Hepatocyte (in vitro differentiated cells): ENCODE data around the gene QSOX2. TPM values are rescaled to one million over a fixed set of nuclear protein-coding genes. Genes with fewer than 3 reads are reported as not detected.

Experiments used
- DNase-seq: peaks from one replicate; pipeline ENCODE4 v3.0.0-alpha.2; 2016; ENCODE audit warnings: low spot score
- H2AFZ ChIP-seq: fragments of 200-600 bp; sonication (generic); 2 replicates; pipeline ENCODE4 v1.6.0; 2016; ENCODE audit warnings: antibody characterized with exemption, mild to moderate bottlenecking
- H3K27ac ChIP-seq: fragments of 200-600 bp; sonication (generic); 2 replicates; pipeline ENCODE4 v1.5.1; 2016; ENCODE audit warnings: mild to moderate bottlenecking
- H3K27me3 ChIP-seq: fragments of 200-600 bp; sonication (generic); 2 replicates; pipeline ENCODE4 v1.6.1; 2016
- H3K36me3 ChIP-seq: fragments of 200-600 bp; sonication (generic); replicated peaks from 2 replicates; pipeline ENCODE4 v1.5.1; 2016; ENCODE audit warnings: low read depth; ENCODE audit not compliant: insufficient read depth
- H3K4me1 ChIP-seq: fragments of 200-600 bp; sonication (generic); 2 replicates; pipeline ENCODE4 v1.5.1; 2016; ENCODE audit warnings: mild to moderate bottlenecking, moderate library complexity; ENCODE audit not compliant: insufficient read depth
- H3K4me2 ChIP-seq: fragments of 200-600 bp; sonication (generic); 2 replicates; pipeline ENCODE4 v1.6.0; 2016
- H3K4me3 ChIP-seq: fragments of 200-600 bp; sonication (generic); 2 replicates; pipeline ENCODE4 v1.5.1; 2016; ENCODE audit warnings: mild to moderate bottlenecking
- H3K79me2 ChIP-seq: fragments of 200-600 bp; sonication (generic); 2 replicates; pipeline ENCODE4 v1.6.0; 2017; ENCODE audit warnings: mild to moderate bottlenecking
- H3K9me2 ChIP-seq: fragments of 200-600 bp; sonication (generic); replicated peaks from 2 replicates; pipeline ENCODE4 v1.6.0; 2017; ENCODE audit warnings: mild to moderate bottlenecking; ENCODE audit not compliant: insufficient read depth
- H3K9me3 ChIP-seq: fragments of 200-600 bp; sonication (generic); 2 replicates; pipeline ENCODE4 v1.5.1; 2016; ENCODE audit warnings: low read depth, mild to moderate bottlenecking
- H4K20me1 ChIP-seq: fragments of 200-600 bp; sonication (generic); 2 replicates; pipeline ENCODE4 v1.6.0; 2016; ENCODE audit warnings: mild to moderate bottlenecking; ENCODE audit not compliant: insufficient read depth, poor library complexity, severe bottlenecking
- CTCF ChIP-seq: fragments of 200-600 bp; sonication (generic); IDR thresholded peaks from 2 replicates; pipeline ENCODE4 v1.5.1; 2016; ENCODE audit warnings: antibody characterized with exemption, mild to moderate bottlenecking; ENCODE audit not compliant: poor library complexity
- EZH2 ChIP-seq: fragments of 200-600 bp; sonication (generic); IDR thresholded peaks from 2 replicates; pipeline ENCODE4 v1.6.1; 2016; ENCODE audit warnings: antibody characterized with exemption, mild to moderate bottlenecking, borderline replicate concordance
- EZH2phosphoT487 ChIP-seq: fragments of 200-600 bp; sonication (generic); IDR thresholded peaks from one replicate; pipeline ENCODE4 v1.6.1; 2018; ENCODE audit warnings: antibody characterized with exemption, mild to moderate bottlenecking, low read depth, moderate library complexity; ENCODE audit not compliant: unreplicated experiment, severe bottlenecking
- WGBS: methylation state at CpG from one replicate; pipeline ENCODE4 v1.1.6; 2016; ENCODE audit warnings: low lambda C conversion rate; ENCODE audit errors: missing lambda C conversion rate; 5-methylcytosine and 5-hydroxymethylcytosine counted together
- polyA plus RNA-seq: library from polyadenylated mRNA; unstranded; fragments of >200 nt; fragmentation: Nextera tagmentation; extraction: Ambion mirVana; gene quantifications from 2 replicates; pipeline ENCODE4 v1.2.1, GENCODE V29; 2016
- total RNA-seq: library from RNA; depleted of rRNA; stranded (reverse); fragments of >200 nt; gene quantifications from 2 replicates; pipeline ENCODE4 v1.2.3, GENCODE V29; 2014

The QSOX2 gene
- total and polyA plus RNA-seq, 2 experiments from 2014 or later = 3.3 to 11.0 TPM

DNA sequence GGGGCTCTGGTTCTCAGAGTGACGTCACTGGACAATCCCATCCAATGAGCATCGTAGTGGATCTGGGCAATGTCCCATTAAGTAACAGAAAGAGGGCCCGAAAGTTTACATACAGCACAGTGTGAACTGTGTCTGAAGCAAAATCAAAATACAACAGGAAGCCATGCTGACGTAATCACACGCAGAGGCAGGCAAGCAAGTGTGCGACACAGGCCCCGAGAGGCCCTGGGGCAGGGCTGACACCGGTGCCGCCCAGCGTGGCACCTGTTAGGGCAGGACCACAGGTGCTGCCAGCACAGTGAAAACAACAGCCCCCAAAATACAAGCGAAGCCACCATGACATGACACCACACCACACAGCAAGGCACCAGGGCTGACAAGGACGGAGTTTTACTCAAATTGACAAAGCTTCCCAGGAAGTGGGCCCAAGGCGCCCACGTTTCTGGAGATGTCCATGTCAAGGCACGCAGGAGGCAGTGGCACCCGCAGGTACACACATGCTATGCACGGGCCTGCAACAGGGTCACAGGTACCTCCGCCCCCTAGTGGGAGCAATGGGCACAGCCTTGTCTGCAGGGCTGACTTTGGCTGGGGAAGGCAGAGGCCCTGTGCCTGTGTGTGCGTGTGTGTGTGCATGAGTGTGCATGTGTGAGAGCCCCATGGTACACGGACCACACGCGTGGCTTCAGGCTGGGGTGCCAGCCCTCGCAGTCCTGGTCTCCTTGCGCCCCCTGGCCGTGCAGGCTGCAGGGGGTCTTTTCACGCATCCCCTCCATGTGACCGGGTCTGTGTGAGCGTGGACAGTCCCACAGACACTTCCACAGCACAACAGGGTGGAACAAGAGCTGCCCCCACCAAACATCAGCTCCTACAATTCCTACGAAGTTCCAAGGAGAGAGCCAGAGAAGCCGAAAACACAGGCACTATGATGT is 19.6 kb downstream of the QSOX2 start:
- no peak overlapping the region for H3K4me3 ChIP-seq
- no peak overlapping the region for H2AFZ ChIP-seq
- peaks cover 4% of the 10 kb centered on the region for H4K20me1 ChIP-seq
- no peak overlapping the region for H3K27ac ChIP-seq
- H3K27me3 ChIP-seq = no peaks in the 10 kb centered on the region
- peak; percentile 72 for TF ChIP-seq CTCF
- TF ChIP-seq EZH2phosphoT487 = no peak
- no peak for TF ChIP-seq EZH2
- peak; percentile 80 for DNase-seq
- H3K79me2 ChIP-seq = peaks cover 20% of the 10 kb centered on the region
- no peaks in the 10 kb centered on the region for H3K9me2 ChIP-seq
- no peaks in the 10 kb centered on the region for H3K4me1 ChIP-seq
- WGBS = 77% methylated on average over 30 of the region's 30 CpGs
- H3K4me2 ChIP-seq = no peak overlapping the region
- H3K9me3 ChIP-seq = no peaks in the 10 kb centered on the region
- H3K36me3 ChIP-seq = no peaks in the 10 kb centered on the region

- no peak for DNase-seq
- Histone ChIP-seq H2AFZ (no peak overlapping the region), H3K9me3 (no peaks in the 10 kb centered on the region), H3K4me1 (no peaks in the 10 kb centered on the region), H3K4me2 (no peak overlapping the region), H3K27me3 (no peaks in the 10 kb centered on the region), H3K9me2 (no peaks in the 10 kb centered on the region), H4K20me1 (peaks cover 4% of the 10 kb centered on the region), H3K4me3 (no peak overlapping the region), H3K79me2 (peaks cover 17% of the 10 kb centered on the region), H3K27ac (no peak overlapping the region), H3K36me3 (no peaks in the 10 kb centered on the region)
- TF ChIP-seq EZH2 = no peak
- TF ChIP-seq EZH2phosphoT487 = no peak
- TF ChIP-seq CTCF = no peak
- WGBS = 94% methylated on average over 19 of the region's 19 CpGs
These were observed 20.3 kb downstream of the QSOX2 start for GRCh38 chr9:136225366-136225747.

DNA sequence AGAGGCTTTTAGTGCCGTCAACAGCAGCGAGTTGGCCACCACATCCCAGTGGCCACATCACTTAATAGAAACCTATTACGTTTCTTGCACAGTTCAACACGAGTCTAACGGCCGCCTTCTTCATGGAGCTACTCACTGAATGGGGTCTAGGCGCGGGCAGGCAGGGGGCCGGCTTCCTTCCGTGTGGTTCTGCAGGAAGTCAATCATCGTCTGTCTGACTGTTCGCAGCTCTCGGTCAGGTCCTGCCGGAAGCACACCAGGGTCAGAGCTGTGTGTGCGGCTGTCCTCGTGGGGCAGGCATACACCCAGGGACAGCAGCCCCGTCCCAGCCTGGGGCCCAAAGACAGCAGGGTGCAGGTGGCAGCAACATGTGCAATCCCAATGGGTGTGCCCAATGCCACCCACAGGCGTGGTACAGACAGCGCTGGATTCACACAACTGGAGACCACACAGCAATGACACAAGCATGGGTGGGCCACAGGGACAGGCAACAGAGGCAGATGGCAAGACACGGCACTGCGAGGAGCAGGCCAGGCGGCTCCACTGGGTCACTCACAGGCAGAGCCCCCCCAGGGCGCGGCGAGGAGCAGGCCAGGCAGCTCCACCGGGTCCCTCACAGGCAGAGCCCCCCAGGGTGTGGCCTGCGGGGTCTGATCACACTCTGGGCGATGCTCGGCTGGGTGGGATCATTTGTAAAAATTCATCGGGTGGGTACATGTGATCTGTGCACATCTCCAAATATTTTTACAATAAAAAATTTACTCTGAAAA is 21.6 kb downstream of the QSOX2 start:
- Histone ChIP-seq H3K9me3 (no peaks in the 10 kb centered on the region), H3K36me3 (no peaks in the 10 kb centered on the region), H3K4me3 (no peak overlapping the region), H3K9me2 (no peaks in the 10 kb centered on the region), H2AFZ (no peak overlapping the region), H3K27me3 (no peaks in the 10 kb centered on the region), H4K20me1 (peaks cover 4% of the 10 kb centered on the region), H3K4me2 (no peak overlapping the region), H3K79me2 (peaks cover 7% of the 10 kb centered on the region), H3K27ac (no peak overlapping the region), H3K4me1 (no peaks in the 10 kb centered on the region)
- 94% methylated on average over 30 of the region's 30 CpGs for WGBS
- no peak for TF ChIP-seq EZH2
- no peak for DNase-seq

DNA sequence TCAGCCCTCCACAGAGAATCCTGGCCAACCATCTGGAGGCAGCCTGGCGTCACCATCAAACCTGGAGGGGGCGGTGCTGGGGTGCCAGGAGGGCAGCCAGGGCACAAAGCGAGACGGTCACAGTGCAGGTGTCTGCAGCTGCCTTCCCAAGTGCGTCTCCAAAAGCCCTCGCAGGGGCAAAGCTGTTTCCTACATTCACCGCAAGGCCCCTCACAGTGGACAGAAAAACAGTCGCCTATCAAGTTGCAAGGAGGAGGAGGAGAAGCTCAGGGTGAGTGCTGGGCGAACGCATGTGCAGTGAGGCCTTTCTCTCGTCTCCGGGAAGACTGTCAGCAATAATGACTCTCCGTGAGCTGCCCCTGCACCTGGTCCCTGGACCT is 22.7 kb downstream of the QSOX2 start:
- WGBS = 92% methylated on average over 13 of the region's 13 CpGs
- Histone ChIP-seq H3K27me3 (no peaks in the 10 kb centered on the region), H2AFZ (no peak overlapping the region), H3K36me3 (no peaks in the 10 kb centered on the region), H3K9me3 (no peaks in the 10 kb centered on the region), H3K4me1 (no peaks in the 10 kb centered on the region), H3K27ac (no peak overlapping the region), H3K4me3 (no peak overlapping the region), H3K79me2 (peaks cover 7% of the 10 kb centered on the region), H3K4me2 (no peak overlapping the region), H4K20me1 (peaks cover 4% of the 10 kb centered on the region), H3K9me2 (no peaks in the 10 kb centered on the region)
- no peak for TF ChIP-seq CTCF
- TF ChIP-seq EZH2phosphoT487 = no peak
- no peak for TF ChIP-seq EZH2
- no peak for DNase-seq
